ENCODE data around the gene MAP3K3.

- TF ChIP-seq CTCF (conservative IDR thresholded peaks at IDR 0.05 in 1 of 2, IDR thresholded peaks at IDR 0.05 in 1 of 2; ENCODE audit: extremely low read depth in 1 of 2, insufficient read depth in 1 of 2, low read depth in 1 of 2, low read length in 2 of 2) (no peak), EZH2 (IDR thresholded peaks at IDR 0.05; ENCODE audit: borderline replicate concordance, low read length) (no peak)
These were observed 79.2 kb downstream of the MAP3K3 start for GRCh38 chr17:63701456-63701820.
